ENCODE results near the gene PDE4D. TPM values are rescaled to one million over a fixed set of nuclear protein-coding genes. Genes with fewer than 3 reads are reported as not detected.

Gene PDE4D
- total RNA-seq, 1 experiment from 2014 or later = 2.1 TPM

- TF ChIP-seq, protein P1, sequence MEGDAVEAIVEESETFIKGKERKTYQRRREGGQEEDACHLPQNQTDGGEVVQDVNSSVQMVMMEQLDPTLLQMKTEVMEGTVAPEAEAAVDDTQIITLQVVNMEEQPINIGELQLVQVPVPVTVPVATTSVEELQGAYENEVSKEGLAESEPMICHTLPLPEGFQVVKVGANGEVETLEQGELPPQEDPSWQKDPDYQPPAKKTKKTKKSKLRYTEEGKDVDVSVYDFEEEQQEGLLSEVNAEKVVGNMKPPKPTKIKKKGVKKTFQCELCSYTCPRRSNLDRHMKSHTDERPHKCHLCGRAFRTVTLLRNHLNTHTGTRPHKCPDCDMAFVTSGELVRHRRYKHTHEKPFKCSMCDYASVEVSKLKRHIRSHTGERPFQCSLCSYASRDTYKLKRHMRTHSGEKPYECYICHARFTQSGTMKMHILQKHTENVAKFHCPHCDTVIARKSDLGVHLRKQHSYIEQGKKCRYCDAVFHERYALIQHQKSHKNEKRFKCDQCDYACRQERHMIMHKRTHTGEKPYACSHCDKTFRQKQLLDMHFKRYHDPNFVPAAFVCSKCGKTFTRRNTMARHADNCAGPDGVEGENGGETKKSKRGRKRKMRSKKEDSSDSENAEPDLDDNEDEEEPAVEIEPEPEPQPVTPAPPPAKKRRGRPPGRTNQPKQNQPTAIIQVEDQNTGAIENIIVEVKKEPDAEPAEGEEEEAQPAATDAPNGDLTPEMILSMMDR (conservative IDR thresholded peaks at IDR 0.05) = no peak
- Histone ChIP-seq H2BK120ac (ENCODE audit: low read depth, low read length, poor library complexity, severe bottlenecking) (no peak overlapping the region), H3K79me1 (ENCODE audit: insufficient read depth, low read depth, low read length, poor library complexity, severe bottlenecking) (no peaks in the 10 kb centered on the region), H3K9me3 (ENCODE audit: control insufficient read depth, low read depth, low read length) (no peaks in the 10 kb centered on the region), H3T11ph (ENCODE audit: low read length) (no peak overlapping the region), H4K20me1 (ENCODE audit: control insufficient read depth, insufficient read depth, insufficient read length) (no peaks in the 10 kb centered on the region), H4K5ac (ENCODE audit: insufficient read length, low read depth, low read length) (no peak overlapping the region), H3K27ac (ENCODE audit: insufficient read length, low read depth, low read length) (no peak overlapping the region), H3K4me2 (ENCODE audit: insufficient read depth, insufficient read length, low read length) (no peak overlapping the region), H2BK20ac (ENCODE audit: low read depth, low read length, poor library complexity, severe bottlenecking) (no peak overlapping the region), H2AK5ac (ENCODE audit: insufficient read length, low read length) (no peak overlapping the region), H3K56ac (ENCODE audit: insufficient read length, low read depth, low read length) (no peak overlapping the region), H3K18ac (ENCODE audit: insufficient read length, low read depth, low read length) (no peak overlapping the region), H4K8ac (replicated peaks; ENCODE audit: insufficient read length, low read depth, low read length) (no peak overlapping the region), H3K27me3 (ENCODE audit: insufficient read depth, low read length) (no peaks in the 10 kb centered on the region), H2BK15ac (ENCODE audit: low read depth, low read length) (no peak overlapping the region), H3K4me1 (ENCODE audit: insufficient read depth, low read length) (no peaks in the 10 kb centered on the region; the same call in none of the 2 replicates), H2BK12ac (ENCODE audit: insufficient read length, low read depth, low read length) (no peak overlapping the region), H4K91ac (ENCODE audit: insufficient read length, low read depth, low read length) (no peak overlapping the region), H3K23me2 (ENCODE audit: insufficient read length, low read depth, low read length, poor library complexity, severe bottlenecking) (no peaks in the 10 kb centered on the region), H3K14ac (ENCODE audit: insufficient read depth, low read length) (no peak overlapping the region), H3K23ac (ENCODE audit: insufficient read length, low read depth, low read length) (no peak overlapping the region), H3K79me2 (ENCODE audit: insufficient read depth, low read length) (no peaks in the 10 kb centered on the region), H3K4ac (ENCODE audit: low read depth, low read length) (no peak overlapping the region), H2BK5ac (ENCODE audit: insufficient read length, low read length) (no peak overlapping the region), H3K9ac (ENCODE audit: extremely low read depth, insufficient read length, low read length) (no peak overlapping the region), H2AFZ (ENCODE audit: low read length) (no peak overlapping the region)
- Mint-ChIP-seq H3K4me1 (peaks cover 10 to 11% of the 10 kb centered on the region in 2 experiments), H3K27ac (no peak overlapping the region), H3K9me3 (no peaks in the 10 kb centered on the region), H3K27me3 (ENCODE audit: low read depth) (no peaks in the 10 kb centered on the region), H3K4me3 (no peak overlapping the region; a peak in 1 of 5 replicates), H3K36me3 (ENCODE audit: insufficient read depth in 1 of 3, low read depth in 3 of 3) (no peaks in the 10 kb centered on the region)
- no peak for DNase-seq
- no CpG with 5 or more reads among the region's 2 CpGs for WGBS (ENCODE audit: extremely low coverage, insufficient read length, low lambda C conversion rate)
Observed at GRCh38 chr5:59789894-59790293, 103.6 kb downstream of the PDE4D start.
